Immature natural killer cell (primary cell): ENCODE results near the gene GYS1. TPM values are rescaled to one million over a fixed set of nuclear protein-coding genes. Genes with fewer than 3 reads are reported as not detected.

Source experiments
- DNase-seq, 3 donors: peaks; one replicate each; pipeline ENCODE4 v3.0.0; 2022; ENCODE audit warnings: mixed read lengths in 1 of 3
- H3K27ac Mint-ChIP-seq, 6 donors: one replicate each; pipeline ENCODE4 v1.8.0; 2020; ENCODE audit warnings: mixed read lengths in 6 of 6, mild to moderate bottlenecking in 5 of 6, inconsistent platforms in 4 of 6, moderate library complexity in 3 of 6
- H3K27me3 Mint-ChIP-seq, 3 donors: one replicate each; pipeline ENCODE4 v1.8.0; 2020 to 2021; ENCODE audit warnings: low read depth in 3 of 3, mild to moderate bottlenecking in 3 of 3, mixed read lengths in 3 of 3, moderate library complexity in 3 of 3, inconsistent platforms in 1 of 3
- H3K36me3 Mint-ChIP-seq, 3 donors: one replicate each; pipeline ENCODE4 v1.8.0; 2020; ENCODE audit warnings: mixed read lengths in 3 of 3, inconsistent platforms in 2 of 3, mild to moderate bottlenecking in 2 of 3
- H3K4me1 Mint-ChIP-seq, 2 donors: one replicate each; pipeline ENCODE4 v1.8.0; 2020; ENCODE audit warnings: inconsistent platforms in 2 of 2, mild to moderate bottlenecking in 2 of 2, mixed read lengths in 2 of 2, moderate library complexity in 1 of 2
- H3K4me3 Mint-ChIP-seq, 5 donors: one replicate each; pipeline ENCODE4 v1.8.0; 2020; ENCODE audit warnings: mild to moderate bottlenecking in 5 of 5, mixed read lengths in 5 of 5, inconsistent platforms in 3 of 5, moderate library complexity in 3 of 5
- H3K9me3 Mint-ChIP-seq, 6 donors: one replicate each; pipeline ENCODE4 v1.8.0; 2020; ENCODE audit warnings: mild to moderate bottlenecking in 6 of 6, mixed read lengths in 6 of 6, inconsistent platforms in 4 of 6, moderate library complexity in 3 of 6
- polyA plus RNA-seq, 3 donors: library from polyadenylated mRNA; unstranded; fragments of 300-500 nt; fragmentation: Illumina TruSeq; gene quantifications; one replicate each; pipeline ENCODE4 v1.2.3, GENCODE V29; 2021

The GYS1 gene
- polyA plus RNA-seq, 3 donors from 2014 or later, result 16.0 to 40.3 (median 32.9) TPM

- Mint-ChIP-seq H3K27ac (peak overlapping the region in 3 of 6 donors; percentile 38 to 71 (median 52)), H3K9me3 (no peaks in the 10 kb centered on the region), H3K4me3 (no peak overlapping the region)
Measured at GRCh38 chr19:48989701-48990291, 3.3 kb downstream of the GYS1 start.

GRCh38 chr19:48988860-48989259 is 4.2 kb downstream of the GYS1 start:
- no peaks in the 10 kb centered on the region for H3K9me3 Mint-ChIP-seq
- peaks cover 4 to 12% (median 7%) of the 10 kb centered on the region in 3 donors for H3K36me3 Mint-ChIP-seq
- no peak for DNase-seq
- H3K4me1 Mint-ChIP-seq, result peaks cover 13 to 18% of the 10 kb centered on the region in 2 donors
- H3K27ac Mint-ChIP-seq, result peak overlapping the region in 1 of 6 donors; percentile 37
- H3K4me3 Mint-ChIP-seq, result no peak overlapping the region
- peaks cover 4 to 5% (median 5%) of the 10 kb centered on the region in 3 donors for H3K27me3 Mint-ChIP-seq

More at GRCh38 chr19:48989701-48990291, 3.3 kb downstream of the GYS1 start:
- Mint-ChIP-seq H3K4me1 (peaks cover 21 to 26% of the 10 kb centered on the region in 2 donors), H3K36me3 (peaks cover 4 to 12% (median 7%) of the 10 kb centered on the region in 3 donors), H3K27me3 (peaks cover 4 to 5% (median 5%) of the 10 kb centered on the region in 3 donors)
- DNase-seq, result no peak

- Mint-ChIP-seq H3K4me1 (peaks cover 10 to 13% of the 10 kb centered on the region in 2 donors), H3K27me3 (peaks cover under 1 to 5% (median 1%) of the 10 kb centered on the region in 3 donors), H3K36me3 (peaks cover 4 to 16% (median 9%) of the 10 kb centered on the region in 3 donors), H3K4me3 (no peak overlapping the region), H3K9me3 (no peaks in the 10 kb centered on the region), H3K27ac (no peak overlapping the region)
- DNase-seq, result no peak
Measured at GRCh38 chr19:48988286-48988685, 4.8 kb downstream of the GYS1 start.

GRCh38 chr19:48987323-48987722 is 5.8 kb downstream of the GYS1 start:
- H3K36me3 Mint-ChIP-seq, result peaks cover 4 to 19% (median 12%) of the 10 kb centered on the region in 3 donors

GRCh38 chr19:48986211-48986610 is 6.9 kb downstream of the GYS1 start:
- Mint-ChIP-seq H3K36me3 (peaks cover 4 to 20% (median 19%) of the 10 kb centered on the region in 3 donors), H3K4me1 (no peaks in the 10 kb centered on the region), H3K4me3 (no peak overlapping the region), H3K27ac (no peak overlapping the region), H3K9me3 (no peaks in the 10 kb centered on the region), H3K27me3 (peaks cover 0 to 5% (median 0%) of the 10 kb centered on the region in 3 donors)
- no peak for DNase-seq

More at GRCh38 chr19:48987323-48987722, 5.8 kb downstream of the GYS1 start:
- no peak overlapping the region for H3K27ac Mint-ChIP-seq
- peaks cover 6% of the 10 kb centered on the region in 2 donors for H3K4me1 Mint-ChIP-seq
- peaks cover 0 to 5% (median 0%) of the 10 kb centered on the region in 3 donors for H3K27me3 Mint-ChIP-seq
- no peaks in the 10 kb centered on the region for H3K9me3 Mint-ChIP-seq
- DNase-seq, result no peak
- H3K4me3 Mint-ChIP-seq, result no peak overlapping the region

GRCh38 chr19:48985711-48986110 is 7.4 kb downstream of the GYS1 start:
- H3K36me3 Mint-ChIP-seq, result peaks cover 4 to 20% (median 19%) of the 10 kb centered on the region in 3 donors
- peaks cover 0 to 5% (median 0%) of the 10 kb centered on the region in 3 donors for H3K27me3 Mint-ChIP-seq
- no peak overlapping the region for H3K27ac Mint-ChIP-seq
- H3K4me3 Mint-ChIP-seq, result no peak overlapping the region
- H3K9me3 Mint-ChIP-seq, result no peaks in the 10 kb centered on the region
- no peaks in the 10 kb centered on the region for H3K4me1 Mint-ChIP-seq
- no peak for DNase-seq

GRCh38 chr19:48982280-48982679 is 10.8 kb downstream of the GYS1 start:
- Mint-ChIP-seq H3K4me3 (no peak overlapping the region), H3K36me3 (peaks cover 4 to 15% (median 11%) of the 10 kb centered on the region in 3 donors), H3K27ac (peak overlapping the region in 1 of 6 donors; percentile 45), H3K27me3 (no peaks in the 10 kb centered on the region), H3K9me3 (no peaks in the 10 kb centered on the region), H3K4me1 (no peaks in the 10 kb centered on the region)
- no peak for DNase-seq

GRCh38 chr19:48977061-48977460 is 16.0 kb downstream of the GYS1 start:
- peaks cover 8 to 12% (median 9%) of the 10 kb centered on the region in 3 donors for H3K36me3 Mint-ChIP-seq
- DNase-seq, result no peak
- H3K27me3 Mint-ChIP-seq, result no peaks in the 10 kb centered on the region
- H3K9me3 Mint-ChIP-seq, result no peaks in the 10 kb centered on the region
- no peak overlapping the region for H3K4me3 Mint-ChIP-seq
- no peaks in the 10 kb centered on the region for H3K4me1 Mint-ChIP-seq
- no peak overlapping the region for H3K27ac Mint-ChIP-seq

- Mint-ChIP-seq H3K9me3 (no peaks in the 10 kb centered on the region), H3K27ac (peak overlapping the region in 1 of 6 donors; percentile 20), H3K4me1 (no peaks in the 10 kb centered on the region), H3K36me3 (peaks cover 7 to 9% (median 8%) of the 10 kb centered on the region in 3 donors), H3K4me3 (no peak overlapping the region), H3K27me3 (no peaks in the 10 kb centered on the region)
- peak in 1 of 3 donors; percentile 30 for DNase-seq
Measured at GRCh38 chr19:48975947-48976847, 16.9 kb downstream of the GYS1 start.

GRCh38 chr19:48970923-48971395 is 22.1 kb downstream of the GYS1 start:
- H3K4me3 Mint-ChIP-seq, result no peak overlapping the region

GRCh38 chr19:48970139-48970766 is 22.9 kb downstream of the GYS1 start:
- H3K9me3 Mint-ChIP-seq, result no peaks in the 10 kb centered on the region
- no peak overlapping the region for H3K4me3 Mint-ChIP-seq
- H3K4me1 Mint-ChIP-seq, result peaks cover 18 to 26% of the 10 kb centered on the region in 2 donors
- H3K27me3 Mint-ChIP-seq, result peaks cover 3 to 8% (median 7%) of the 10 kb centered on the region in 3 donors
- peaks cover 4 to 22% (median 4%) of the 10 kb centered on the region in 3 donors for H3K36me3 Mint-ChIP-seq
- DNase-seq, result no peak
- no peak overlapping the region for H3K27ac Mint-ChIP-seq

More at GRCh38 chr19:48970923-48971395, 22.1 kb downstream of the GYS1 start:
- Mint-ChIP-seq H3K27ac (no peak overlapping the region), H3K27me3 (peaks cover 0 to 1% (median 0%) of the 10 kb centered on the region in 3 donors), H3K4me1 (peaks cover 11 to 19% of the 10 kb centered on the region in 2 donors), H3K36me3 (peaks cover 4 to 22% (median 4%) of the 10 kb centered on the region in 3 donors), H3K9me3 (no peaks in the 10 kb centered on the region)
- DNase-seq, result peak; percentile 60 to 68 (median 64)

GRCh38 chr19:48969276-48970138 is 23.6 kb downstream of the GYS1 start:
- DNase-seq, result no peak
- H3K4me3 Mint-ChIP-seq, result no peak overlapping the region
- H3K27ac Mint-ChIP-seq, result no peak overlapping the region
- peaks cover 26 to 32% of the 10 kb centered on the region in 2 donors for H3K4me1 Mint-ChIP-seq
- peaks cover 4 to 22% (median 4%) of the 10 kb centered on the region in 3 donors for H3K36me3 Mint-ChIP-seq
- H3K27me3 Mint-ChIP-seq, result peaks cover 10 to 14% (median 13%) of the 10 kb centered on the region in 3 donors
- H3K9me3 Mint-ChIP-seq, result no peaks in the 10 kb centered on the region
